DMS79 (cell line): ENCODE data around the gene SLC9A3.

ENCODE experiments used
- DNase-seq: peaks from one replicate; lab custom pipeline; 2025; lab: John Stamatoyannopoulos, UW

The SLC9A3 gene

GRCh38 chr5:554284-554988 is 30.2 kb upstream of the SLC9A3 start:
- no peak for DNase-seq

- no peak for DNase-seq
Observed at GRCh38 chr5:553874-554273, 29.6 kb upstream of the SLC9A3 start.

GRCh38 chr5:551406-551805 is 27.2 kb upstream of the SLC9A3 start:
- no peak for DNase-seq

- no peak for DNase-seq
Observed at GRCh38 chr5:549229-549628, 25.0 kb upstream of the SLC9A3 start.

- DNase-seq: no peak
Observed at GRCh38 chr5:548256-548655, 24.0 kb upstream of the SLC9A3 start.

- DNase-seq: no peak
Observed at GRCh38 chr5:547086-547924, 23.1 kb upstream of the SLC9A3 start.

- DNase-seq: no peak
Observed at GRCh38 chr5:546376-546908, 22.2 kb upstream of the SLC9A3 start.

GRCh38 chr5:545641-546375 is 21.6 kb upstream of the SLC9A3 start:
- no peak for DNase-seq

GRCh38 chr5:544675-545355 is 20.6 kb upstream of the SLC9A3 start:
- DNase-seq: no peak

- DNase-seq: no peak
Observed at GRCh38 chr5:543755-544674, 19.8 kb upstream of the SLC9A3 start.

GRCh38 chr5:543351-543750 is 19.1 kb upstream of the SLC9A3 start:
- DNase-seq: no peak

GRCh38 chr5:542319-543311 is 18.4 kb upstream of the SLC9A3 start:
- no peak for DNase-seq

- no peak for DNase-seq
Observed at GRCh38 chr5:541539-542318, 17.5 kb upstream of the SLC9A3 start.

- no peak for DNase-seq
Observed at GRCh38 chr5:540906-541538, 16.8 kb upstream of the SLC9A3 start.

GRCh38 chr5:540071-540905 is 16.0 kb upstream of the SLC9A3 start:
- DNase-seq: no peak

- no peak for DNase-seq
Observed at GRCh38 chr5:539469-540070, 15.3 kb upstream of the SLC9A3 start.
